Hematopoietic multipotent progenitor cell treated with erythropoietin and hydrocortisone succinate and interleukin-3 and kit ligand, for 15 days (in vitro differentiated cells): ENCODE measurements around the gene TPP2.

ENCODE experiments used
- DNase-seq: peaks from one replicate; pipeline ENCODE4 v3.0.0-alpha.2; 2015; ENCODE audit warnings: low spot score

The TPP2 gene

GRCh38 chr13:102596147-102597028, at the start of gene TPP2:
Gene TPP2 (plus strand): TSS chr13:102596986. CDS start chr13:102597039, 53 bp downstream.
- peak; percentile 96 for DNase-seq

DNA sequence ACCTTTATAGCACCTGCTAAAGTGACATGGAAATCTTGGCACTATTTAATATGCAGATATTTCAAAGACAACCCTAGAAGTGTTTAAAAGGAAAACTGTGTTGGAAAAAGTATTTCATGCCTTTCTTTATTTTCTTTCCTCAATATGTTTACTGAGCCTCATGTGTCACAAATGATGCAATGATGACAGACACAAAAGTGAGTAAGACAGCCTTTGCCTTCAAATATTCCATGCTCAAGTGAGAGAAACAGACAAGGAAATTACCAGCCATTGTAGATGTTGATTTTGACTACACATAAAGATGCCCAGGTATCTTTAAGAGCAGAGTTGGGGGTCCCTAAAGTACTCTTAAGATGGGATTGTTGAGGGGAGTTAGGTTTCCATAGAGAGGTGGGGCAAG, 48.0 kb upstream of the TPP2 start:
- DNase-seq = no peak

DNA sequence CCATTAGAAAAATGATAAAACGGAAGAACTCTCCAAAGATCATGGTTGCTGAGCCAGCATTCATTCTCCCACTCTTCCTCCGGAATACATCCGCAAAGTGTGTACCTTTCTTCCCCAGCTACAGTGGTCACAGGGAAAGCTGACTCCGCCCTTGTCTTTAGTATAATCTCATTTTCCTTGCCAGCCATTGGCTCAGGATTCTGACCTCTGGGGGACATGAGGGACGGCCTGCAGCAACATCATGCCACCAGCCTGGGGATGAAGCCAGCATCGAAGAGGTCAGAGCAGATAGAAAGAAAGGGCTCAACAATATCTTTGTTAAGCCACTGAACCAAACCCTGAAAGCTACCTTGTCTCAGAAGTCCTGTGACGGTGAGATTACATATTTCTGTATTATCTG, 46.3 kb upstream of the TPP2 start:
- DNase-seq = no peak

GRCh38 chr13:102555914-102556553, 40.8 kb upstream of the TPP2 start:
- DNase-seq = no peak

- no peak for DNase-seq
These were observed 40.0 kb upstream of the TPP2 start for GRCh38 chr13:102556806-102557205.

- DNase-seq = no peak
These were observed 38.8 kb upstream of the TPP2 start for GRCh38 chr13:102558029-102558428.

- no peak for DNase-seq
These were observed 34.9 kb upstream of the TPP2 start for GRCh38 chr13:102561933-102562332.

- no peak for DNase-seq
These were observed 33.5 kb upstream of the TPP2 start for GRCh38 chr13:102563267-102563666.

GRCh38 chr13:102564564-102564963, 32.2 kb upstream of the TPP2 start:
- no peak for DNase-seq

DNA sequence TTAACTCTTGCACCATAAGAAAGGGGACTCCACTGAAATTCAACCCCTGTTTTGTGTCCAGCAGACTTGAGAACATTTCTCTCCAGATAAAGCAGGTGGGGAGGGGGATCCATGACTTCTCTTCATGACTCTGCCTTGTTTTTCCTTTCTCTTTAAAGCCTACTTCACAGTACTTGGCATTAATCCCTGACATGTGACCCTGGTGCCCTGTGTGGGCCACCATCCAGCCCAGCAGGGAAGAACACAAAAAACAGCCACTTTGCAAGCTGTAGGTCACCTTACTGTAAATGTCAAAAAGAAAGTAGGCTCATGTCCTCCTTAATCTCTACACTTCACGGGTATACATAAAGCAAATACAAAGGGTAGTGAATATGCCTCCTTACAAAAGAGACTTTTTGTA, 30.3 kb upstream of the TPP2 start:
- no peak for DNase-seq

DNA sequence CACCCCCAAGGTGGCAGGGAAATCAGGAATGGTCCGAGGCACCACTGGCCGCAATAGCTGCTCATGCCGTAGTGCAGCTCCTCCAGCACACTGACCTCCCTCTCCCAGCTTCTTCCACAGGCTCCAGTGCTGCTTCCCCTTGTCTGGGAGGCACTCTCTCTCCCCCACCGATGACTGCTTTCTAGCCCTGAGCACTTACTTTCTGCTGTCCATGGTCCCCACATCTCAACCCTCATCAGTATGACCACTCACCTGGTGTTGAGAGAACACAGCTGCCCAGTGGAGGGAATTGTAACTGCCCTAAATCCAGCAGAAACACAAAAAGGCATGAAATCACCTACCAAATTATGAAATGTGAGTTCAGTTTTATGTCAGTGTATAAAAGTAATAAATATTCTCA, 28.9 kb upstream of the TPP2 start:
- DNase-seq = no peak

DNA sequence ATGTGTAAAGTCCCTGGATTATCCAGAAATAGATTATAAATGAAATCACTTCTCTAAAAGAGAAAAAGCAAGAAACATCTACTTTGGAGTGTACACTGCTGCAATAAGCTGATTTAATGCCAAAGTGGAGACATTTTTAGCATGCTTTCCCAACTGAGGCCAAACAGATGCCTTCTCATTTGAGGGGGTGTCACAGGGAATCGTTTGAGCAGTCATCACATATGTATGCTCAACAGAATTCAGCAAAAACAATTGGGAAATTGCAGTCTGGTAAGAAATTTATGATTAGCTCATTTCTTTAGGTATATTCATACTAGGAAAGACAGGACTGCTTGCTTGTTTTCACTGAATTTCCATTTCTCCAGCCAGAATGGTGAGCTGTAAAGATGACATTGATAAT, 27.3 kb upstream of the TPP2 start:
- DNase-seq = no peak

GRCh38 chr13:102571075-102571474, 25.7 kb upstream of the TPP2 start:
- no peak for DNase-seq

DNA sequence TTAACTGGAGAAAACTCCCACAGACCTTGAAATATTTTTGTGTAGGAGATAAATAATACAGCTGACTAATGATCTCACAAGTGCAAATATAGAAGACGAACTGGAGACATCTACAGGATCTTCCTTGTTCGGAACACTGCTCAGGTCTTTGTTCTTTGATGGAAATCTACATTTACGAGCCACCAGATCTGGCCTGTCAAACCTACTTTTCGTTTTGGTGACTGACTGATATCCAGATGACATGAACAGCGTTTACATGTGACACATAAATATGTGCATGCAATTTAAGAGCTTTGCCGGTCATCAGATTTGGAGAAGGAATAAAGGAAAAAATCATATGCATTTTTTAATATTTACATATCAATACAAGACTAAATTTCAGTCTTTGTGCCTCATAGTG, 24.5 kb upstream of the TPP2 start:
- DNase-seq = no peak

- peak; percentile 74 for DNase-seq
These were observed 16.1 kb upstream of the TPP2 start for GRCh38 chr13:102580552-102581169.

DNA sequence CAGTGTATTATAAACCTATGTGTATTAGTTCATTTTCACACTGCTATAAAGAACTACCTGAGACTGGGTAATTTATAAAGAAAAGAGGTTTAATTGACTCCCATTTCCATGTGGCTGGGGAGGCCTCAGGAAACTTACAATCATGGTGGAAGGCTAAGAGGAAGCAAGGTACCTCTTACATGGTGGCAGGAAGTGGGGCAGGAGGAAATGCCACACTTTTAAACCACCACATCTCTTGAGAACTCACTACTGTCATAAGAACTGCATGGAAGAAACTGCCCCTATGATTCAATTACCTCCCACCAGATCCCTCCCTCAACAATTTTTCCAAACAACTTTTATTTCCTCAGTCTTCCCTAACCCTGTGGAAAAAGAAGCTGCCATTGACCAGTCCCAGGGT, 14.5 kb upstream of the TPP2 start:
- DNase-seq = no peak

GRCh38 chr13:102584434-102584833, 12.4 kb upstream of the TPP2 start:
- no peak for DNase-seq

GRCh38 chr13:102586615-102587014, 10.2 kb upstream of the TPP2 start:
- DNase-seq = no peak

DNA sequence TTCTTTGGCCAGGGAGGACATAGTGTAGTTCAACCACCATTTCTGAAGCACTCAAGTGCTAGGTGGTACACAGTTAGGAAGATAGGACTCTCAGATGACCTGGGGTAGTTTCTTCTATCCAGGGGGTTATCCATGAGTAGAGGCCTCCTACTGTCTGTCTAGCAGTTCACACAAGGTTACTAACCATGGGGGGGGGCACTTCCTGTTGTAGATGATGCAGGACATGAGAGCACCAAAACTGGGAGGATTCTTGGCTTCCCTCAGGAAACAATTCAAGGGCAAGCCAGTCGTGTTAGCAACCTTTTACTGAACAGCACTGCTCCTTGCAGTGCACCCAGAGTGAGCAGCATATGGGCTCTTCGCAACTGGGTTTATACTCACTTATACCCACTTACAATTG, 8.9 kb upstream of the TPP2 start:
- DNase-seq = no peak

- DNase-seq = no peak
These were observed 7.4 kb upstream of the TPP2 start for GRCh38 chr13:102589301-102589822.

DNA sequence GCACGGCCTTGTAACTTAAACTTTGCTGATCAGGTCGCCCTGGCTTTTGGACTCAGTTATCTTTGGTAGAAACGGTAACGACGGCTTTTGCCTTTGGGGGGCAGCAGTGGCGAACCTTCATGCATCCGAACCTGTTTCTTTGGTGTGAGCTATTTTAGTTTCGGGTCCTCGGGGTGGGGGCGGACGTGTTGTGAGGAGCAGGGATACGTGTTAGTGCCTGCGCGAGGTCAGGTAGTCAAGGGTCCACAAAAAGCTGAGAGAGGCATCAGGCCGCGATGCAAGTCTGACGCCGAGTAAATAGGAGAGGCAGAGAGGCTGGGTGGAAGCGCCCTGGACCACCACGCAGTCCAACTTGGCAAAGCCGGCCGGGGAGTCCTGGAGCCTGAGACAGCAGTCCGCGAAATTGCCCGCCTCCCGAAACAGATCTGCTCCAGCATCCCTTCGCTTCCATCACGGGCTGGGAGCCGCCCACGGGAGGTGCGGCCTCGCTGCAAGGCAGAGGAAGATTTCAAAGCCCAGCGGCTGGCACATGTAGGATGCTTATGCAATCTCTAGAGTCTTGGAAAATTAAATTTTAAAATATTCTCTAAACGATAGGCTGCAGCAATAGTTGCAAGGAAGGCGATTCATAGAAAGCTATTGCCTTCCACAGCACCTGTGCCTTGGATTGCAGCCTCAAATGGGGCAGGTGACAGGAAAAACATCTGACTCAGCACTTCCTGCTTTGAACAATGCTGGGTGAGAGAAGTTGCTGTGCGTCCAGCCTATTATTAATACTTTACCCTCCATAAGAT, 4.6 kb upstream of the TPP2 start:
- DNase-seq = peak; percentile 70

GRCh38 chr13:102593466-102593865, 3.3 kb upstream of the TPP2 start:
- DNase-seq = no peak
